Neural crest cell (in vitro differentiated cells): ENCODE measurements around the gene CCDC92. TPM values are rescaled to one million over a fixed set of nuclear protein-coding genes. Genes with fewer than 3 reads are reported as not detected.

Source experiments
- DNase-seq: peaks from one replicate; pipeline ENCODE4 v3.0.0; 2021; ENCODE audit warnings: low read depth, mixed read lengths, low spot score
- H3K27ac Mint-ChIP-seq: one replicate; pipeline ENCODE4 v1.8.0; 2021; ENCODE audit warnings: mild to moderate bottlenecking, mixed read lengths; ENCODE audit not compliant: unreplicated experiment
- H3K27me3 Mint-ChIP-seq: 2 replicates; pipeline ENCODE4 v1.8.0; 2021; ENCODE audit warnings: low read depth, mild to moderate bottlenecking, mixed read lengths
- H3K36me3 Mint-ChIP-seq: 2 replicates; pipeline ENCODE4 v1.8.0; 2021; ENCODE audit warnings: low read depth, mild to moderate bottlenecking, mixed read lengths
- H3K4me1 Mint-ChIP-seq: 2 replicates; pipeline ENCODE4 v1.8.0; 2021; ENCODE audit warnings: mixed read lengths
- H3K4me3 Mint-ChIP-seq: one replicate; pipeline ENCODE4 v1.8.0; 2021; ENCODE audit warnings: mild to moderate bottlenecking, mixed read lengths
- H3K9me3 Mint-ChIP-seq: 2 replicates; pipeline ENCODE4 v1.8.0; 2021; ENCODE audit warnings: mixed read lengths
- total RNA-seq: library from RNA; stranded (reverse); gene quantifications from 2 replicates; pipeline ENCODE4 v1.2.1, GENCODE V29; 2021
- TF ChIP-seq, protein P1 (sequence below): fragments of 200-600 bp; sonication (generic); conservative IDR thresholded peaks from 2 replicates; pipeline ENCODE4 v1.5.0; 2021; ENCODE audit warnings: antibody characterized with exemption, mild to moderate bottlenecking

Gene CCDC92
- total RNA-seq, 1 donor from 2014 or later: 33.5 TPM

DNA sequence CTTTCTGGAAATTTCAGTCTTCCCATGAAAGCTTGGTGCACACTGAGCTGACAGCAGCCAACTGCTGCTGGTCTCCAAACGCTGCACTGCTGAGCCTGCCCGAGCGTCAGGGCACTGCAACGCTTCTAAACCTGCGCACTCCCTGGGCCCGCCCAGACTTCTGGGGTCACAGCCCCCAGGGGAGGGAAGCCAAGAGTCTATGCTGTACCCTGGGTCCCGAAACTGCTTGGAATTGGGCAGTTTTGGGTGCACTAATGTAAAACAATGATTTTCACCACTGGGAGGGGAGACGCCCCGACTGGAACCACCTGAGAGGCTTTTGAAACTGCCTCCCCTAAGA, 32.0 kb downstream of the CCDC92 start:
- Mint-ChIP-seq H3K27ac (no peak overlapping the region), H3K9me3 (no peaks in the 10 kb centered on the region), H3K4me3 (no peak overlapping the region), H3K36me3 (peaks cover 27% of the 10 kb centered on the region), H3K4me1 (peaks cover 21% of the 10 kb centered on the region), H3K27me3 (peaks cover 4% of the 10 kb centered on the region)
- DNase-seq: no peak
- TF ChIP-seq, protein P1, sequence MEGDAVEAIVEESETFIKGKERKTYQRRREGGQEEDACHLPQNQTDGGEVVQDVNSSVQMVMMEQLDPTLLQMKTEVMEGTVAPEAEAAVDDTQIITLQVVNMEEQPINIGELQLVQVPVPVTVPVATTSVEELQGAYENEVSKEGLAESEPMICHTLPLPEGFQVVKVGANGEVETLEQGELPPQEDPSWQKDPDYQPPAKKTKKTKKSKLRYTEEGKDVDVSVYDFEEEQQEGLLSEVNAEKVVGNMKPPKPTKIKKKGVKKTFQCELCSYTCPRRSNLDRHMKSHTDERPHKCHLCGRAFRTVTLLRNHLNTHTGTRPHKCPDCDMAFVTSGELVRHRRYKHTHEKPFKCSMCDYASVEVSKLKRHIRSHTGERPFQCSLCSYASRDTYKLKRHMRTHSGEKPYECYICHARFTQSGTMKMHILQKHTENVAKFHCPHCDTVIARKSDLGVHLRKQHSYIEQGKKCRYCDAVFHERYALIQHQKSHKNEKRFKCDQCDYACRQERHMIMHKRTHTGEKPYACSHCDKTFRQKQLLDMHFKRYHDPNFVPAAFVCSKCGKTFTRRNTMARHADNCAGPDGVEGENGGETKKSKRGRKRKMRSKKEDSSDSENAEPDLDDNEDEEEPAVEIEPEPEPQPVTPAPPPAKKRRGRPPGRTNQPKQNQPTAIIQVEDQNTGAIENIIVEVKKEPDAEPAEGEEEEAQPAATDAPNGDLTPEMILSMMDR: no peak

DNA sequence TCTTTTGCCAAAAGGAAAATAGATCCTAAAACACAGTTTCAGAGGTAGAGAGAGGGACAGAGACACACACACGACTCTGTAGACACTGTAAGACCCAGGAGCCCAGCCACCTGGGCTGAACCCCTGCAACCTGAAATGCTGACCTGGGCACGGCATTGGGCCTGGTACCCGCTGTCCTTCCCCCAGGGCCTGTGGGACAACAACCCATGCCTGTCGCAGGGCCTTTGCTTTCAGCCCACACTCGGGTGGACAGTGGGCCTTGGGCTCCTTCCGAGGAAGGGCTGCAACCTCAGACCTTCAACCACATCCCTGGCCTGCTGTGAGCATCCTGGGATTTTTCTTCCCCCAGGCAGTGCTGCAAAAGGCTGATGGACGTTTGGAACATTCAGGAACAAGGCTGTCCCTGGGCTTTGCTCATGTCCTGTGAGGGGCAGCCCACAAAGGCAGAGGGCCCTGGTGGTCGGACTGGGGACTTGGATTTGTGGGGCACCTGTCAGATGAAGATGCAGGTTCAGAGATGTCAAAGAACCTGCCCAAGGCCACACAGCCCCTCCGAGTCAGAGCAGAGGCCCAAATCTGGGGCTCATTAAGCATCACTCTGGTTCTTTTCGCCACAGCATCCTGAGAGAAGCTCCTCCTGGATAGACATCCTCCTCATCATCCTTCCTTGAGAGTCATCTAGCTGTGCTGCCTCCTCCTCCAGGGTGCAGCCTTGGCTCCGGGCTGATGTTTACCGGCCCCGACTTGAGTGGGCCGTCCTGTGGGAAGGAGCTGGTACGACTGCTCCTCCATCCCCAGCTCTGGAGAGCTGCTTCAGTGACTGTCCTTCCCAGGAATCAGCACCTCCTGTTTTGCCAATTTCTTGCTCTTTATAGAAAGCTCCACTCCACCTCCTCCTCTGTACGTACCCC, 32.7 kb downstream of the CCDC92 start:
- Mint-ChIP-seq H3K27ac (no peak overlapping the region), H3K4me1 (peaks cover 14% of the 10 kb centered on the region), H3K27me3 (peaks cover 4% of the 10 kb centered on the region), H3K4me3 (no peak overlapping the region), H3K36me3 (peaks cover 27% of the 10 kb centered on the region), H3K9me3 (no peaks in the 10 kb centered on the region)
- DNase-seq: no peak
- TF ChIP-seq, protein P1: no peak

DNA sequence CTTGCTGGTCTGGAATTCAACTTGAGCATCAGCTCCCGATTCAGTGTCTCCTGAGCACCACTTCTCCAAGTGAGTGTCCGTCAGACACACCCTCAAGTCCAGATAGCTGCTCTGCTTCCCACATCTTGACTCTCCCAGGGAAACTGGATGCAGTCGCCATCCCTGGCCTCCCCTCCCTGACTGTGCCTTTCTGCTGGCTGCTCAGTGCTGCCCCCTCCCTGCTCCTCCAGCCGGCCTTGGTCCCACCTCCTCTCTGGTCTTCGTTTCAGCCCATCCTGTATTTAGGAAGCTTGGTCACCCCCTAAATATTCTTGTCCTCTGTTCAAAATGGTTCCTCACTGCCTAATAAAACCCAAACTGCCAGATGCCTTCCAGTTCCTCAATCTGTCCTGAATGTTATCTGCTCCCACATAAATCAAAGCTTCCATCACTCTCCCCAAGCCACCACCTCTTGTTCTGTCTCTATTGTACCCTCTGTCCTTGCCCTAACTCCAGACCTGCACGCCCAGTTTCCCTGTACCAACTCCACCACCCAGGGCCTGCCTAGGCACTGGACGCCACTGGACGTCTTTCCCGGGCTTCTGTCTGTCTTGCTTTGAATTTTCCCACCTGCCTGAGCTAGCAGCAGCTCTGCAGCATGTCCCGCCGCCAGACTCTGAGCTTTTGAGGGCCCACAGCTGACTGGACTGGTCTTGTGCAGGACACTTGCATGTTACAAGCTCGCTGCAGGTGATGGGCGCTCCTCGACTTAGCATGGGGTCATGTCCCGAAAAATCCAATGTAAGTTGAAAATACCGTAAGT, 33.8 kb downstream of the CCDC92 start:
- no peaks in the 10 kb centered on the region for H3K9me3 Mint-ChIP-seq
- no peak overlapping the region for H3K4me3 Mint-ChIP-seq
- H3K27ac Mint-ChIP-seq: peak overlapping the region; percentile 81
- H3K36me3 Mint-ChIP-seq: peaks cover 22% of the 10 kb centered on the region
- peak; percentile 23 for DNase-seq
- no peaks in the 10 kb centered on the region for H3K27me3 Mint-ChIP-seq
- peaks cover 7% of the 10 kb centered on the region for H3K4me1 Mint-ChIP-seq
- TF ChIP-seq, protein P1: peak; percentile 38

DNA sequence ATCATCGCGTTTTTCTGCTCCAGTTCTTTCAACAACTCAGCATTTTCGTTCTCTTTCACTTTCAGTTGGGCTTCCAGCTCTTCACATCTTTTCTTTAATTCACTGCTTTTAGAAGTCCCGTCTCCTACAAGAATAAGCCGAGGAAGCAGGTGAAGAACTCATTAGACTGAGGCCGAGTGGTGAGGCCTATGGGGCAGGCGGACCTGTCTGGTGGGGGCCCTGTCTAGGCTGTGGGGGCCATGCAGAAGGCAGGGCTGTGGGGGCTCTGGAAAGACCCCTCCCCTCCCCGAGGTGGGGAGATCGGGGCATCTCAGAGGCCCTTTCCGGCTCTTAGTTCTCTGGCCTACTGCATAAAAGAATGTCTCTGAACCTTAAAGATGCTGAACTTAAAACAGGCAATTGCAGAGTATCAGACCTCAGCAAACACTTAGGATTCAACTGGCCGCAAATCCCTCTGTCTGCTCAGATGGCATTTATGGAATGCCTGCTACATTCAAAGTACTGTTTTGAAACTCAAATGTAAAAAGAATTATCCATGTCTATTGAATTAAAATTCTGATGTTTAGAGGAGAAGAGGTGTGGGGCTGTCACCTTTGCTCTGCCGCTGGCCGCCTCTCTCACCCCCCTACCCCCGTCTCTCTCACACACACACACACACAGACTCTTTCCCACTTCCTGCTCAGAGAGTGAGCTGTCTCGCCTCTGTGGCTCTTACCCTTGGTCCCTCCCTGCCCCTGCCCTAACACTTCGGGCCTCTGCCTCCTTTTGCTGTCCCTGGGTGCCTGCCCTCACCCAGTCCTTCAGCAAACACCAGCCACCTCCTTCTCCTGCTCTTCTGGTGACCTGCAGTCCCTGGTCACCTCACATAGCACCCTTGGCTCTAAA, 34.7 kb downstream of the CCDC92 start:
- H3K27me3 Mint-ChIP-seq: no peaks in the 10 kb centered on the region
- H3K4me1 Mint-ChIP-seq: peaks cover 7% of the 10 kb centered on the region
- H3K9me3 Mint-ChIP-seq: no peaks in the 10 kb centered on the region
- peaks cover 27% of the 10 kb centered on the region for H3K36me3 Mint-ChIP-seq
- no peak overlapping the region for H3K4me3 Mint-ChIP-seq
- TF ChIP-seq, protein P1: no peak
- DNase-seq: no peak
- peak overlapping the region; percentile 81 for H3K27ac Mint-ChIP-seq
